HG03432 (cell line): ENCODE data around the gene EIF4EBP2.

Experiments used
- ATAC-seq: cut with Tn5 transposase; IDR thresholded peaks from one replicate; pipeline ENCODE4 v1.9.1; 2021; ENCODE audit warnings: mild to moderate bottlenecking, moderate library complexity; ENCODE audit not compliant: unreplicated experiment

Gene EIF4EBP2

GRCh38 chr10:70458329-70459060, 54.5 kb downstream of the EIF4EBP2 start:
- no peak for ATAC-seq

GRCh38 chr10:70459061-70459773, 55.3 kb downstream of the EIF4EBP2 start:
- no peak for ATAC-seq

GRCh38 chr10:70459774-70460490, 56.0 kb downstream of the EIF4EBP2 start:
- ATAC-seq, result no peak

- no peak for ATAC-seq
These were observed 57.7 kb downstream of the EIF4EBP2 start for GRCh38 chr10:70461397-70462348.

- ATAC-seq, result no peak
These were observed 58.5 kb downstream of the EIF4EBP2 start for GRCh38 chr10:70462349-70462984.

- no peak for ATAC-seq
These were observed 61.3 kb downstream of the EIF4EBP2 start for GRCh38 chr10:70465278-70465677.

- ATAC-seq, result no peak
These were observed 61.9 kb downstream of the EIF4EBP2 start for GRCh38 chr10:70465832-70466231.

GRCh38 chr10:70466951-70467350, 63.0 kb downstream of the EIF4EBP2 start:
- ATAC-seq, result no peak

GRCh38 chr10:70472799-70473454, 69.0 kb downstream of the EIF4EBP2 start:
- ATAC-seq, result no peak

GRCh38 chr10:70474780-70475179, 70.8 kb downstream of the EIF4EBP2 start:
- ATAC-seq, result no peak

GRCh38 chr10:70475661-70476060, 71.7 kb downstream of the EIF4EBP2 start:
- ATAC-seq, result no peak

- ATAC-seq, result no peak
These were observed 72.5 kb downstream of the EIF4EBP2 start for GRCh38 chr10:70476249-70477035.

- ATAC-seq, result peak; percentile 41
These were observed 73.8 kb downstream of the EIF4EBP2 start for GRCh38 chr10:70477661-70478162.
